Parathyroid adenoma (tissue), 2 donors: Measurements from ENCODE around the gene CAPN1.

Experiments
- H2AFZ ChIP-seq: fragments of 300-600 bp; sonication (generic); one replicate; pipeline ENCODE4 v1.7.0; 2017; ENCODE audit warnings: antibody characterized with exemption, mild to moderate bottlenecking
- H3K27ac ChIP-seq: fragments of 300-600 bp; sonication (generic); one replicate; pipeline ENCODE4 v1.7.0; 2017
- H3K27me3 ChIP-seq: fragments of 300-600 bp; sonication (generic); one replicate; pipeline ENCODE4 v1.7.0; 2017; ENCODE audit warnings: low read length; ENCODE audit not compliant: control insufficient read depth, insufficient read depth
- H3K36me3 ChIP-seq: fragments of 300-600 bp; sonication (generic); one replicate; pipeline ENCODE4 v1.7.0; 2017; ENCODE audit warnings: low read length; ENCODE audit not compliant: control insufficient read depth, insufficient read depth
- H3K4me1 ChIP-seq: fragments of 300-600 bp; sonication (generic); one replicate; pipeline ENCODE4 v1.7.0; 2017; ENCODE audit warnings: control low read depth
- H3K4me2 ChIP-seq: fragments of 300-600 bp; sonication (generic); one replicate; pipeline ENCODE4 v1.7.0; 2017; ENCODE audit warnings: low read length
- H3K4me3 ChIP-seq: fragments of 300-600 bp; sonication (generic); one replicate; pipeline ENCODE4 v1.7.0; 2017; ENCODE audit warnings: low read depth, low read length
- H3K79me2 ChIP-seq: fragments of 300-600 bp; sonication (generic); one replicate; pipeline ENCODE4 v1.7.0; 2017; ENCODE audit warnings: control low read depth
- H3K9ac ChIP-seq: fragments of 300-600 bp; sonication (generic); one replicate; pipeline ENCODE4 v1.7.0; 2017; ENCODE audit warnings: mild to moderate bottlenecking
- H3K9me3 ChIP-seq: fragments of 300-600 bp; sonication (generic); one replicate; pipeline ENCODE4 v1.7.0; 2017; ENCODE audit warnings: low read length; ENCODE audit not compliant: control insufficient read depth
- CTCF ChIP-seq: fragments of 300-600 bp; sonication (generic); IDR thresholded peaks from one replicate; pipeline ENCODE4 v1.7.0; 2017; ENCODE audit warnings: antibody characterized with exemption, mild to moderate bottlenecking
- donor health status: primary hyperparathyroidism.

The CAPN1 gene

GRCh38 chr11:65134240-65134951 is 47.3 kb upstream of the CAPN1 start, which contains the start of gene SYVN1:
Gene SYVN1 (minus strand): TSS chr11:65134519. CDS start chr11:65133601, 918 bp downstream.
- H3K27ac ChIP-seq = peak within 1 kb of the TSS; percentile 100
- no peak for TF ChIP-seq CTCF
- peaks cover 2% of the 10 kb centered on the region for H3K4me1 ChIP-seq
- H3K9ac ChIP-seq = peak within 1 kb of the TSS; percentile 93
- H3K9me3 ChIP-seq = no peaks in the 10 kb centered on the region
- peak within 1 kb of the TSS; percentile 92 for H3K4me3 ChIP-seq
- no peaks in the 10 kb centered on the region for H3K36me3 ChIP-seq
- peak within 1 kb of the TSS; percentile 96 for H3K4me2 ChIP-seq
- H3K27me3 ChIP-seq = no peaks in the 10 kb centered on the region
- peaks cover 10% of the 10 kb centered on the region for H3K79me2 ChIP-seq
- peak within 1 kb of the TSS; percentile 91 for H2AFZ ChIP-seq

DNA sequence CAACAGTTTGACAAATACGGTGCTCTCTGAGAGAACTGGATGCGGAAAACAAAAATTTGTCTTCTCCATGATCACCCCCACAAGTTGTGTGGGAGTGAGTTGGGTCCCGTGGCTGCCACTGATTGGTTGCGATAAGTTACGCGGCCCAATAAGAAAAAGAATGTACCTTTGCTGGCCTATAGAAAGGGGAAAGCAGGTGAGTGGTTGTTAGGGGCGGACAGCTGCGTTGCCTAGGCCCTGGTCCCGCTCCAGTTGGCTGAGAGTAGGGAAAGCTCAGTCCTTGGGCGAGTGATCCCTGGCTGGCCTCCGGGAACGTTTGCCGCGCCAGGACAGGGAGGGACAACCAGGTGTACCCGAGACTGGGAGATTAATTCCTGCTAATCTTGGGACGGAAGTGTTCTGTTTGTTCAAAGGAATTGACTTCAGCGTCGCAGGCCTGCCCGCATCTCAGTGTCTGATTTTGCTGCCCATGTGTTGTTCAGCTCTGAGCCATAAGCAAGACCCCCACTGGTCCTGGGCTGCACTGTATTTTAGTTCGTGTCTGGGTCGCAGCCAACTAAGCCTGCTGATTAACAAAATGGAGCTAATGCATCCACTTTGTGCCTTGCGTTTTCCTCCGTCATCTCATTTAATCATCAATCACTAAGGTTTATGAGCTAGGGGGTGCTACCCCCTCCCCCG is 46.6 kb upstream of the CAPN1 start:
- Histone ChIP-seq H3K9ac (peak overlapping the region; percentile 93), H3K27ac (peak overlapping the region; percentile 100), H3K4me1 (peaks cover 2% of the 10 kb centered on the region), H2AFZ (peak overlapping the region; percentile 91), H3K79me2 (peaks cover 10% of the 10 kb centered on the region), H3K4me2 (peak overlapping the region; percentile 96), H3K36me3 (no peaks in the 10 kb centered on the region), H3K9me3 (no peaks in the 10 kb centered on the region), H3K27me3 (no peaks in the 10 kb centered on the region), H3K4me3 (peak overlapping the region; percentile 92)
- TF ChIP-seq CTCF = no peak

DNA sequence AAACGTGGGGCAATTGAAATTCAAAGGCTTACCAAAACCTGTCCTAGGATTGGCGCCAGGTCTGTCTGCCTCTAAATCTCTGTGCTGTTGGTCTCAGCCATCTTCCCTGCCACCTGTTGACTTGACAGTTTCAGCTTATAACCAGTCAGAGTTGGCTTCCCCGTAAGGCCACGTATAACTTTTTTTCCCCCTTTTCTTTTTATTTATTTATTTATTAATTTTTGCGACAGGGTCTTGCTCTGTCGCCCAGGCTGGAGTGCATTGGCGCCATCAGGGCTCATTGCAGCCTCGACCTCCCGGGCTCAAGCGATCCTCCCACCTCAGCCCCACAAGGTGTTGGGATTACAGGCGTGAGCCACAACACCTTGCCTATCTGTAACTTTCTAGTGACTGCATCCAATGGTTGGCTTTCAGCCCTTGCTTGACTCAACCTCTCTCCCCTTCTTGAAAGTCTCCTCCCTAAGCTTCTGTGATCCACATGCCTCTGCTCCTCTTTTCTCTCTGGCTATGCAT is 46.0 kb upstream of the CAPN1 start:
- no peak for TF ChIP-seq CTCF
- peaks cover 2% of the 10 kb centered on the region for H3K4me1 ChIP-seq
- peak overlapping the region; percentile 91 for H2AFZ ChIP-seq
- peak overlapping the region; percentile 96 for H3K4me2 ChIP-seq
- H3K9ac ChIP-seq = no peak overlapping the region
- peaks cover 10% of the 10 kb centered on the region for H3K79me2 ChIP-seq
- peak overlapping the region; percentile 100 for H3K27ac ChIP-seq
- H3K27me3 ChIP-seq = no peaks in the 10 kb centered on the region
- H3K9me3 ChIP-seq = no peaks in the 10 kb centered on the region
- H3K36me3 ChIP-seq = no peaks in the 10 kb centered on the region
- H3K4me3 ChIP-seq = peak overlapping the region; percentile 92

- no peak overlapping the region for H3K27ac ChIP-seq
These were observed 45.1 kb upstream of the CAPN1 start for GRCh38 chr11:65136515-65137096.

More at GRCh38 chr11:65136515-65137096, 45.1 kb upstream of the CAPN1 start:
- no peak overlapping the region for H3K9ac ChIP-seq
- no peak overlapping the region for H3K4me2 ChIP-seq
- H3K27me3 ChIP-seq = no peaks in the 10 kb centered on the region
- TF ChIP-seq CTCF = no peak
- no peak overlapping the region for H2AFZ ChIP-seq
- no peaks in the 10 kb centered on the region for H3K36me3 ChIP-seq
- H3K4me1 ChIP-seq = peaks cover 2% of the 10 kb centered on the region
- peaks cover 10% of the 10 kb centered on the region for H3K79me2 ChIP-seq
- H3K4me3 ChIP-seq = no peak overlapping the region
- H3K9me3 ChIP-seq = no peaks in the 10 kb centered on the region
